DOHH2 (cell line): ENCODE measurements around the gene AK9.

Experiments
- CTCF ChIP-seq: fragments of 200-600 bp; sonication (generic); IDR thresholded peaks from one replicate; pipeline ENCODE4 v1.5.1; 2014; ENCODE audit warnings: antibody characterized with exemption, mild to moderate bottlenecking, low read depth, low read length; ENCODE audit not compliant: poor library complexity, severe bottlenecking
- EZH2phosphoT487 ChIP-seq: fragments of 200-600 bp; sonication (generic); IDR thresholded peaks from 2 replicates; pipeline ENCODE4 v1.6.1; 2017; ENCODE audit warnings: borderline replicate concordance, mild to moderate bottlenecking, antibody characterized with exemption, low read length, moderate library complexity, mixed read lengths

DNA sequence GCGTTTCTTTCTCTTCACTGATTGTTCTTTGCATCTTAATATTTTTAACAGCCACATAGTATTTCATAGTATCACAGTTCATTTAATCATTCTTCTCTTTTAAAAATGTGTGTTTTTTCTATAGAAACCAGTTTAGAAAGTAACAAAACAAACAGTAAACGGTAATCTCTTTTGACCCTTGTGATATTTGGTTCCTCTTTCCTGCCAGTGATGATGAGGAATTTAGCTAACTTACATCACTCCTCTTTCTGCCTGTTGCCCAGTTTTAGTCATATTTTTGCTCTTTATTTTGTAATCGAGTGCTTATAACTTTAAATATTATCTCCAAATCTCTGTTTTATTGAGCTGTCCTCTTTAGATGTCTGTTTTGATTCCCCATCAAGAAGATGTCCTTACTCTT lies 169.9 kb downstream of the AK9 start:
- TF ChIP-seq CTCF (no peak), EZH2phosphoT487 (no peak)
